GM19328 (cell line): Measurements from ENCODE around the gene SLC9A9.
"Not testable (repeated sequence)": the region's sequence is repeated elsewhere in the genome, so short reads cannot be mapped to it uniquely, and the experiment has no call there.

Experiments
- ATAC-seq: cut with Tn5 transposase; IDR thresholded peaks from one replicate; pipeline ENCODE4 v1.9.1; 2021; ENCODE audit warnings: mild to moderate bottlenecking, moderate library complexity; ENCODE audit not compliant: unreplicated experiment

SLC9A9 gene

DNA sequence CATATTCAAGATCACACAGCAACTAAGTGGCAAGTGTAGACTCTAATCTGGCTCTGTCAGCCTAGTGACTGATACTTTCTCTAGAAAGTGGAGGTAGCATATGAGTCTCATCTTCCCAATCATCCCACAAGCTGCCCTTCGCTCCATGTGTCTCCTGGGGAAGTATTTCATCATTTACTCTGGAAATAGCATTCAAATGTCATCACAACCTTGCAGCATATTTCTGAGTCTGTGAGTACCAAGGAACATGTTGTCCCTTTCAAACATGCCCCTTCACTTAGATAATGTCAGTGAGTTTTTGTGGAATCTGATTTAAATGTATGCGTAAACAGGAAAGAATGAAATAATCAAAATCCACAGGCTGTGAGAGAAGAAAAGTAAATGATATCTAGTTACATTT lies 322.9 kb downstream of the SLC9A9 start:
- no peak for ATAC-seq

DNA sequence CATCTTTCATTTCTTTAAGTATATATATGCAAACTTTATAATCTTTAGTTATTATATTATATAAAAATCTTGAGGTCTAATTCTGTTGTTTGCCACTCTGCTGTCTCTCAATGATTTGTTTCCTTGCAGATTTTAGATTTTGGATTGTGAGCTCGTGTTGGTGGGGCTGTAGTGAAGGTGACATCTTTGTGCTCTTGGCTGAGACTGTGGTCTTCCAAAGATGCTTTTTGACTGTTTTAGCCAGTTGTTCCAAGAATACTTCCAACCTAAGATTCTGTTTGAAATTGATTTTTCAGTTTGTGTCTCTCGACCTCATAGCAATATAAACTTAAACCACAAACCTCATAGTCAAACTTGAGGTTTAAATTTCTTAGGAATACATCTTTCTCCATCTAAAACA lies 326.5 kb downstream of the SLC9A9 start:
- ATAC-seq, result no peak

DNA sequence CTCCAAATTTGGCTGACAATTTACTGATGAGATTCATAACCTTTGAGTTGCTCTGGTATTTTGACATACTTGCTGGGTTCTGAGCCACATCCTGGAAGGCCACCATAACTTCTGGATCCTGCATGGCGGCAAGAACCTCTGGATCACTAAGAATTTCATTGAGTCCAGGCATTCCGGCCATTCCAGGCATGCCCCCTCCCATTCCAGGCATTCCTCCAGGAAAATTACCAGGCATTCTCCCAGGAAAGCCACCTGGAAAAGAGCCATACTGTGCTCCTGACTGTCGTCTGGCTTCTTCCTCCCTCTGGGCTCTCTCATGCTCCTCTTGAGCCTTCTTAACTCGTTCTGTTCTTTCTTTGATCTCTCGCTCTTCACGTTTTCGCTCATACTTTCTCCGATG lies 331.1 kb downstream of the SLC9A9 start:
- not testable (repeated sequence) for ATAC-seq

DNA sequence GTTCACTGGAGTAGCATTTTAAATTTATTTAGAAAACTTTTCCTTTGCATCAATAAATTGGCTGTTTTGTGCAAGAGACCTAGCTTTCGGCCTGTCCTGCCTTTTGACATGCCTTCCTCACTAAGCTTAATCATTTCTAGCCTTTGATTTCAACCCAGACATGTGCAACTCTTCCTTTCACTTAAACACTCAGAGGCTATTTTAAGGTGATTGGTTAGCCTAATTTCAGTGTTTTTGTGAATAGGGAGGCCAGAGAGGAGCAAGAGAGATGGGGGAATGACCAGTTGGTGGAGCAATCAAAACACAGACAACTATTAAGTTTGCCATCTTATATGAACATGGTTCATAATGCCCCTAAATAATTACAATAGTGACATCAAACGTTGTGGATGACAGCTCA lies 333.4 kb downstream of the SLC9A9 start:
- no peak for ATAC-seq

DNA sequence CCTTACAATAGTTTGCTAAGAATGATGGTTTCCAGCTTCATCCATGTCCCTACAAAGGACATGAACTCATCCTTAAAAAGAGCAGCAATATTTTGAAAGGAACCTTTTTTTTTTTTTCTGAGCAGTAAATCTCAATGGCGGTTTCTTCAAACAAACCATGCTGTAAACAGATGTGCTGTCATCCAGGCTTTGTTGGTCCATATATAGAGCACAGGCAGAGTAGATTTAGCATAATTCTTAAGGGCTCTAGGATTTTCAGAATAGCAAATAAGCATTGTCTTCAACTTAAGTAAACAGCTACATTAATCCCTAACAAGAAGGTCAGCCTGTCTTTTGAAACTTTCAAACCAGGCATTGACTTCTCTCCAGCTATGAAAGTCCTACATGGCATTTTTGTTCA lies 334.2 kb downstream of the SLC9A9 start:
- ATAC-seq, result no peak

DNA sequence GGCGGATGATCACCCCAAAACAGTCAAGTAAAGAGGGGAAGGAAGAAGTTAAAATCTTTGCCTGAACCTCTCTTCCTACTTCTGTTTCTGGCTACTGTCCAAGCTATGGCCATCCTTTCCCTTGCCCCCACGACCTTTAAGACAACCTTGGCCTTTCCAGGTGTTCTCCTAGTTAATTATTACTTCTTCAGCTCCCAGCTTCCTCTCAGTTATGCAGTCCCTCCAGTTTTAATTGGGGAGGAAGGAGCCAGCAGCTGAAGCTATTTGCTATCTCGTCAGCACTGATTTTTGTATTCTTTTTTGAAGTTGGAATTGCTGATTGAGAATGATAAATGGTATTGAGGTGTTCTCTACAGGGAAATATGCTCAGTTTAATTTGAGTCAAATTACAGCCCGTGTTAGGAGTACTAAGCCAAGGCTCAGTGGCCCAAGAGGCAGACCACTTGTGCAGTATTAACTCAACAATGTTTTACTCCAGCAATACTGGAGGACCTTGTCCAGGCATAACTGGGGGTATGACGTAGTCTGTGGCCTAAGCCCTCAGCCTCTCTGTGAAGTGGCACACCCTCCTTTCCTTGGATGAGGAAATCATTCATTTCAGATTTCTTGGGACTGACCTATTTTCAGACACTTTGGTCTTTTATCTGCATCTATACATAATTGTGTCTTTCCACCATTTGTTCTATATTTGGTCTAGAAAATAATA lies 336.9 kb downstream of the SLC9A9 start:
- ATAC-seq, result no peak

DNA sequence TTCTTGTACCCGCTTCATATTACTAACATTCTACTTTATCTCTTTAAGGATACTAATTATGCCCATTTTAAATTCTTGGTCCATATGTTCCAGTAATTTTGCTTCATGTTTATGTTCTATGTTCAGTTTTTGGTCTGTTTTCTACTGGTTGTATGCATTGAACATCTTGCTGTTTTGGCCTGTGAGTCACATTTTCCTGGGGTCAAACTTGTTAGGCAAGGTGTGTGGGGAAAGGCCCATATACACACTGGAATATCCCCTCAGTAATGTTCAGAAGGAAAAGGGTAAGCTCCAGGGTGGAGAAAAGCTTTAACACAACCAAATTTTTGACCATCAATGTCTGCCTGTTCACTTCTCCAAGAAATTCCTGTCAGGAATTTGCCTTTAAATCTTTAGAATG lies 337.7 kb downstream of the SLC9A9 start:
- ATAC-seq, result no peak

DNA sequence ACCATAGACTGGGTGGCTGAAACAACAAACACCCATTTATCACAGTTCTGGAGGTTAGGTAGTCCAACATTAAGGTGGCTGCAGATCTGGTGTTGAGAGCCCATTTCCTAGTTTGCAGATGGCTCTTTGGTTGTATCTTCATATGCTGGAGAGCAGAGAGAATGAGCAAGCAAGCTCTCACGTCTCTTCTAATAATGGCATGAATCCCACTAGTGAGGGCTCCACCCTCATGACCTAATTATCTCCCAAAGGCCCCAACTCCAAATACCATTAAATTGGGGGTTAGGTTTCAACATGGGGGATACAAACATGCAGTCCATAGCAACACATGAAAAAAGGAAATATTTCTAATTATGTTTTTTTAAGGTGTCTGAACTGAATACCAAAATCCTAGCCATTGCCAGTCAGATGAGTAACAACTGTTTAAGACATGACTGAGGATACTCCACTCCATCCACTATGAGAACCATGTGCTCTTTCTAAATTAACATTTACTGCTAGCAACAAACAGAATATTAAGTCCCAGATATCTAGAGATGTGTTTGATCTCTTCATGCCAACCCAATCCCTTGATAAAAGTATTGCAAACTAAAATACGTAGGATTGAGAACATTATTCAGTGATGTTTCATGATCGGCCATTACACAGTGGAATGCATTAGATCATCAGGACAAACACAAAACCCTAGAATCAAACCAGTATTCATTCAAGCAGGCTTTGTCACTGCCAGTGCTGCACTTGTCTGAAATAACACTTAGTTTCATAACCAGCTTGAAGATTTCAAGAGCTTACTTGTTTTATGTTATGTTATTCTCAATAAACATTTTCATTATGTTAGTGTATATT lies 340.3 kb downstream of the SLC9A9 start:
- no peak for ATAC-seq

DNA sequence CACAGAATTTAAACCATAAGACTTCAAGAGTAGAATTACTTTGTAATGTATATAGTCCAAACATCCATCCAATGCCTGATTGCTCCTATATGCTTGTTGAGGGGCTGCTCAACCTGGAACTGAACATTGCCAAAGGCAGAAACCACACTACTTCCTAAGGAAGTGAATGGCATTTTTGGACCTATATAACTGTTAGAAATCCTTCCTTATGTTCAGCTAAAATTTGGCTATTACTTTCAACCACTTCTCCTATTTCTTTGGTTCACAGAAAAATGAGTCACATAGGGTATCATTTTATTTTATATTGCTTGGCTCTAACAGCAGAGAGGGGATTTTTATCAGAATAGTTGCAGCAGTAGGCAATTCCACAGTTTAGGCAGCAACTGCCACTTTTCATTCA lies 342.1 kb downstream of the SLC9A9 start:
- ATAC-seq, result no peak

DNA sequence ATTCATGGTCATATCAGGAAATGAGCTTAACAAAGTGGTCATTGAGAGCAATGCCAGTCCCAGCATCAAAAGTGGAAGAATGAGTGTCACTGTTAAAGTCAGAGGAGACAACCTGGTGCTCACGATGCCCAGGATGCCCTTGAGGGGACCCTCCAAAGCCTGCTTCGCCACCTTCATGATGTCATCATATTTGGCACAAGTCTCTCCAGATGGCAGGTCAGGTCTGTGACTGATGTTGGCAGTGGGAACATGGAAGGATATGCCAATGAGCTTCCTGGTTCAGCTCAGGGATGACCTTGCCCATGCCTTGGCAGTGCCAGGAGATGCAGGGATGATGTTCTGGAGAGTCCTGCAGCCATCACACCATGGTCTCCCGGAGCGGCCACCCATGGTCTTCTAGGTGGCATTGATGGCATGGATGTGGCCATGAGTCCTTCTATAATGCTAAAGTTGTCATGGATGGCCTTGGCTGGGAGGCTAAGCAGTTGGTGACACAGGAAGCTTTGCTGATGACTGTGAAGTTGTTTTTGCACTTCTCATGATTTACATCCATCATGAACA lies 344.9 kb downstream of the SLC9A9 start:
- no peak for ATAC-seq

DNA sequence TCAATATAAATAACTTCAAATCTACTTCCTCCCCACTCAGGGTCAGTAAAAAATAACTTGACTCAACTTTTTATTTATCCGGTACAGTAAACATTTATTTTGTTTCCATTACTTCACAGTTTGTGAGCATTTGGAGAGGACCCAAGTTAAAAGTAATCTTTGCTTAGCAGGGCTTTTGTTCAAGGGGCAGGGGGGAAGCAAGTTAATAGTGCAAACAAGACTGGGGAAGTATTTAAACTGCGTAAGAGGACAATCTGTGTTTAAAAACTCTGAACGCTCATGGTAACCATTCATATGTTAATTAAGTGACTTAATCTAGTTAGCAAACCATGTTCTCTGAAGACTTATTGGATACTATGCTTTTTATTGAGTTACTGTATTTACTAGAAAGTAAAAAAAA lies 346.2 kb downstream of the SLC9A9 start:
- no peak for ATAC-seq

DNA sequence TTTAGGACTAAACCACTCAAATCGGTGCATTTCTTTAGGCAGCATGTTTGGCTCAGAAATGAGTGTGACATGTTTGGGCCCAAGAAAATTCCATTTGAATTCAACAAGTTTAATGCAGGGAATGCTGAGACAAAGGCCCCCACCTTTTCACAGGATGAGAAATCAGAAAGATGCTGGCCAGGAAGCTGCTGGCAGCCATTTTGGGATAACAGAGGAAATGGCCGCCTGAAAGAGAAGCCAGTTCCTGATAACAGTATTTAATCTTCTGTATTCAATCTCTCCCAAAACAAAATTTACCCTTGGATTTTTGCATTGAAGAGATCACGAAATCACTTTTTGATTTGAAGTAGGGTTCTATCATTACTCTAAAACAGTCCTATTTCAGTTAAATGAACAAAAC lies 350.9 kb downstream of the SLC9A9 start:
- ATAC-seq, result no peak

DNA sequence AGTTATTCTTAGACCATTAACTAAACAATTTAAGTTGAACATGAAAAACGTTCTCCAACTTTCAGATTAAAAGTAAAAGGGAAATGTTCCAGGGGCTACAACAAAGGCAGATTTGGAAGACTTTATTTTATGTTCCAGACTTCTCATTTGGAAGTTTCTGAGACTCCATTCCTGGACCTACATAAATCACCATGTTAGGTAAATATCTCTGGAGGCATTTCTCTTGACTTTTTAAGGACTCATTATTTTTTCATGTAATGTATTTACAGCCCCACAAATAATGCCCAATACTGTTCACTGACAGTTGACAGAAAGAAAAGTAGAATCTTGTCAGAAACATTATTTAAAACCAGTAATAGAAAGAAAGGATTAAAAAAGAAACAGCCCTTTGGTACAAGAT lies 352.1 kb downstream of the SLC9A9 start:
- ATAC-seq, result no peak

DNA sequence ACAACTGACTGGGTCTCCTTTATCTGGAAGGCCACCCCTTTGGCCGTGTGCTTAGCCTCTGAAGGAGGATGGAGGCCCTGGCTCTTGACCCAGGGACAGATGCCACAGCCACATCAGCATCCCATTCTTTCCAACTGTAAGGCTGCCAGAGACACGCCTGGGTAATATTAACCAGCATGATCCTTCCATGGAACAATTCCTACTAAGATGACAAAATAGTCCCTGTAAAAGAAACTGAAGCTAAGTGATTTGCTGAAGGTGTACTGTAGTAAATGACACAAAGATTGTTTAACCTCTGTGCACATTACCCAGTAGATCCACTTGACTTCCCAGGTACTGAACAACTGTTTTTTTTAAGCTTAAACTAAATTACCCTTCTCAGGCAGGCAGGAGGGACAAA lies 352.7 kb downstream of the SLC9A9 start:
- no peak for ATAC-seq

DNA sequence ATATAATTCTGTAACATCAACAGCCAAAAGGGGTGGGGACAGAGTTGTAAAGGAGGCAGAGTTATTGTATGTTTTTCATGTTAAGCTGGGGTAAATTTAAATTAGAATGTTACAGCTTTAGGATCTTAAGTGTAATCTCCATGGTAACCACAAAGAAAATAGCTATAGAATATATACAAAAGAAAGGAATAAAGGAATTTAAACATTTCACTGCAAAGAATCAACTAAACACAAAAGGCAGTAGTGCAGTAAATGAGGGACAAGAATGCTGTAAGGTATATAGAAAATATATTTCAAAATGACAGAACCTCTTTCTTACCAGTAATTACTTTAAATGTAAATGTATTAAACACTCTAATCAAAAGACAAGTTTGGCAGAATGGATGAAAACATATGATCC lies 361.7 kb downstream of the SLC9A9 start:
- ATAC-seq, result no peak

DNA sequence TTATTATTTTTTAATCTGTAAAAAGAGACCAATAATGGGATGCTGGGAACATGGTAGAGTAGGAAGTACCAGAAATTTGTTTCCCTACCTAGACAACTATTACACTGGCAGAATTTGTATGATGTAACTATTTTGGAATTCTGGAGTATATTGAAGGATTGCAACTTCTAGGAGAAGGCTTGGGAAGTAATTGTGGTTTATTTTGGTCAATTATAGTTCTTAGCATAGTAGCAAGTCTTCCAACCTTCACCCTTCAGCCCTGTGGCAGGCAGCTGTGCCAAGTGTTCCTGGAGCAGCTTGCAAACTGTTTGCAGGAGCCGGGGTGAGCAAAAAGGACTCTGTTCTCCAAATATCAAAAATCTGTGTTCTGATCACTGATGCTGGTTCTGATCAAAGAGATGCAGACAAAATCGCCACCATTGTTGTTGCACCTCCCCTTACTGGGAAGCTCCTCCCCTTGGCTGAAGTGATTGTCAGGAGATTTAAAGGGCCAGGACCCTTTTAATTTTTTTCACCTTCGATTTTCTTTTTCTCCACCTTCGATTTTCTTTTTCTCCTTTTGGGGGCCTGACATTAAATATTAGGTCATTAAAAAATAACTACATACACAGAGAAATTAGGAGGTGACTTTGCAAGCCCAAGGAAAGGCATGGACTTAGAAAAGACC lies 363.3 kb downstream of the SLC9A9 start:
- no peak for ATAC-seq

DNA sequence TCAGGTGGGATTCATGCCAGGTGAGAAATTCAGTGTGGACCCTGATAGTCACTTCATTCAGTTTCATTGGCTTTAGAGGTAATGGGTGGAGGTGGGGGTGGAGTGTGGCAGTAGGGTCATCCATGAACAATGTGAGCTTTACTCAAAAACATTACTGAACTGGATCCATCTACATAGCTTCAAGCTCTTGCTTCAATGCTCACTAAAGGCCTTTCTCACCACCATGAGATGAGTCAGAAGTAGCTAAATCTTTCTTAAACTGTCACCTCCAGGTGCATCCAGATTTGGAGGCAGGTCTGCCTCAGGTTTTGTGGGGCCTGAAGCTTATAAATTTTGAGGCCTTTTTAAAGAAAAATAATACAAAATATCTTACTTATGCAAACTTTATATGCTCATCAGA lies 365.1 kb downstream of the SLC9A9 start:
- ATAC-seq, result no peak

DNA sequence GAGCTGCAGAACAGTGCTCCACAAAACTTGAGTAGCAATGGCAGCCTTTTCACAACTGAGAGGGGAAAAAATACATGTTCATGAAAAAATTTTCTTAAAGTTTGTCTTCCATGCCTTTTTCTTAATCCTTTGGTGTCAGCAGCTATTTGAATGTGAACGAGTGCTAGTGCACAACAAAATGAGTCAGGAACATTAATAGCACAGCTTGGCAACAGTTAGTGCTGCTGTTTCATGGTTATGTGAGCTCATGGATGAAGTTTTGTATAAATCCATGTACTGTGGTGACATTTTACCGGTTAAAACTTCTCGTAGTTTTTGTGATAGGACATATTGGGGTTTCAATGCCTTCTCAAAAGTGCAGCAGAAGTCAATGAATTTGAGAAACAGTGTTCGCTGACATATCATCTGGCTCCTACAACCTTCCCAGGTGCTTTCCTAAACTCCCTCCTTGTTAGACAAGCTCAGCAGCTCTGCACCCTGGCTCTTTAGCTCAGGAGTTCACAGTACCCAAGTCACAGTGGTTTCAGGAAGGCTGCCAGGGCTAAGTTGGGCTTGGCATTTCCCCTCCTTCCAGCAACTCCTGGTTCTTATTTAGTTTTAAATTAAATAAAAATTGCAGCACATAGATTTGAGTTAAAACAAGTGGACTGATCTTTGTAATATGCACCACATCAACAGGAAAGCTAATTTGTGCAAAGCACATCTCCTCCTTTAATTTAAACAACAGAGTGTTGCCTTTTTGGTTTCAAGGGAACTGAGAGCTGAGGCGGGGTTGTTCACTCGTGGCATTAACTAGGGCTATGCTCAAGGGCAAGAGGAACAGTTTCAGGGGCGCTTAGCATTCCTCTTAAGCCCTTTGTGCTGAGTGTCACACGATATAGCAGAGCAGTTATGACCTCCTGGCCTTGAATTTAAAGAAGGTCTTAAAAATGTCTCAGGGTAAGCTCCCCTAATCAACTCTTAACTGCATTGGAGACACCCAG lies 365.9 kb downstream of the SLC9A9 start:
- ATAC-seq, result no peak

DNA sequence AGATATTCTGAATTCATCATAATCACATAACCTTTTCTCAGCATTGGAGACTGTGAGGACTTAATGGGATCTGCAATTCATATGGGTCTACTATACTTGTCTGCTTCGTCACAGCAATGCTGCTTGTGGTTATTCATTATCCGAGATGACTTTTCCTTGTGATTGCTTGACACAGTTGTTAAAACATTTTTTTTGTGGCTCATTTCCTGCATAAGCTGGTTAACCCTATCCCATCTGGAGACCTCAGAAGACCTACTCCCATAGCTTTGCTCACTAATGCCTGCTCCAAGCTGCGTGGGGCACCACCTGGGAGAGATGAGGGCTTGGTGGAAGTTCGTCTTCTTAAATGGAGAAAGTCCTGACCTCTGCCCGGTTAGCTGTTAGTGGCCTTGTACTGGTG lies 367.9 kb downstream of the SLC9A9 start:
- no peak for ATAC-seq

DNA sequence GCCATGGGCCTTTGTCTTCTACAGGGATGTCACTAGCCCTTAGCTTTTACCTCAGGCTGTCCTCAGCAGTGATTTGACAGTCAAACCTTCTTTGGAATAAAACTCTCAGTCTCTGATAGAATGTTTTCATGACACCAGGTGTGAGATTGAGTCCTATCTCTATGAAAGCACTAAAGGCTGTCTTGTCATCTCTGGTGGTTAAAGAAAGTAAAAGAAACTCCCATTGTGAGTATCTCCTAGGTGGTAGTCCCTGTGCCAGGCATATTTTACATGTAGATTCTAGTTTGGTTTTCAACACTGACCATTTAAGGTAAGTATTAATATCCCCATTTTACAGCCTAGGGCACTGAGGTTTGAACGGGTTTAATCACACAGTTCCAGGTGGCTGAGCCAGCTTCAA lies 368.5 kb downstream of the SLC9A9 start:
- ATAC-seq, result no peak
